A549 (cell line): ENCODE results near the gene CTNNA3.

ENCODE experiments used
- CEBPB ChIP-seq, 2 experiments: fragments of >200 bp in 1 of 2; sonication (Bioruptor Twin) in 1 of 2; formaldehyde crosslinking in 1 of 2; IDR thresholded peaks; 2 replicates each; pipeline ENCODE4 v1.6.1; 2012 to 2016
- CHD4 ChIP-seq: fragments of 200-600 bp; sonication (generic); IDR thresholded peaks from 2 replicates; pipeline ENCODE4 v1.6.1; 2016; ENCODE audit warnings: antibody characterized with exemption, mild to moderate bottlenecking, borderline replicate concordance
- CTCF ChIP-seq: fragments of >200 bp; sonication (Bioruptor Twin); formaldehyde crosslinking; IDR thresholded peaks from 3 replicates; pipeline ENCODE4 v1.5.1; 2016
- ELK1 ChIP-seq: fragments of 150-350 bp; IDR thresholded peaks from 2 replicates; pipeline ENCODE4 v1.6.1; 2014; ENCODE audit warnings: low read depth, mild to moderate bottlenecking, low read length
- FOSL2 ChIP-seq, 2 experiments: fragments of 450-650 bp in 1 of 2; fragments of >200 bp in 1 of 2; sonication (Bioruptor Twin) in 1 of 2; formaldehyde crosslinking; IDR thresholded peaks; 2 replicates each; pipeline versions ENCODE4 v1.5.0 to v1.6.1; 2016 to 2020; ENCODE audit warnings: mild to moderate bottlenecking in 1 of 2, moderate library complexity in 1 of 2
- JUN ChIP-seq, 2 experiments: fragments of >200 bp; sonication (Bioruptor Twin); formaldehyde crosslinking; IDR thresholded peaks; 2 replicates in 1 of 2; 3 replicates in 1 of 2; pipeline ENCODE4 v1.6.1; 2016 to 2017
- JUNB ChIP-seq: fragments of >200 bp; sonication (Bioruptor Twin); formaldehyde crosslinking; IDR thresholded peaks from 2 replicates; pipeline ENCODE4 v1.6.1; 2016
- KDM5A ChIP-seq: fragments of 200-600 bp; sonication (generic); IDR thresholded peaks from 2 replicates; pipeline ENCODE4 v1.6.1; 2016; ENCODE audit warnings: antibody characterized with exemption, mild to moderate bottlenecking
- NR3C1 ChIP-seq: fragments of >200 bp; sonication (Bioruptor Twin); formaldehyde crosslinking; IDR thresholded peaks from 3 replicates; pipeline ENCODE4 v1.6.1; 2017
- RAD21 ChIP-seq, 2 experiments: fragments of >200 bp in 1 of 2; sonication (Bioruptor Twin) in 1 of 2; formaldehyde crosslinking in 1 of 2; IDR thresholded peaks in 1 of 2; conservative IDR thresholded peaks in 1 of 2; 2 replicates in 1 of 2; 3 replicates in 1 of 2; pipeline ENCODE4 v1.6.1; 2012 to 2018; ENCODE audit warnings: inconsistent platforms in 1 of 2
- TF ChIP-seq, protein P1 (sequence below): IDR thresholded peaks from 2 replicates; pipeline ENCODE4 v1.6.1; 2012

GRCh38 chr10:66218289-66218688, 1477.7 kb downstream of the CTNNA3 start:
- TF ChIP-seq, protein P1, sequence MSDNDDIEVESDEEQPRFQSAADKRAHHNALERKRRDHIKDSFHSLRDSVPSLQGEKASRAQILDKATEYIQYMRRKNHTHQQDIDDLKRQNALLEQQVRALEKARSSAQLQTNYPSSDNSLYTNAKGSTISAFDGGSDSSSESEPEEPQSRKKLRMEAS = no peak
- TF ChIP-seq FOSL2 (IDR thresholded peaks at IDR 0.05) (no peak), FOSL2 (CRISPR knock-in tag; IDR thresholded peaks at IDR 0.05) (no peak), RAD21 (conservative IDR thresholded peaks at IDR 0.05 in 1 of 2, IDR thresholded peaks at IDR 0.05 in 1 of 2) (no peak), KDM5A (no peak), JUNB (no peak), JUN (IDR thresholded peaks at IDR 0.05) (no peak), ELK1 (no peak), CEBPB (IDR thresholded peaks at IDR 0.05) (no peak), NR3C1 (no peak), CTCF (no peak), CHD4 (no peak)
